Vein endothelial cell (primary cell): ENCODE measurements around the gene STXBP5. TPM values are rescaled to one million over a fixed set of nuclear protein-coding genes. Genes with fewer than 3 reads are reported as not detected.

Source experiments
- small RNA-seq: library from RNA; depleted of rRNA; stranded (forward); fragments of <200 nt; gene quantifications from one replicate; pipeline ENCODE3, GENCODE V24; 2012
- total RNA-seq: library from RNA; depleted of rRNA; stranded (reverse); fragments of >200 nt; gene quantifications from 2 replicates; pipeline ENCODE4 v1.2.3, GENCODE V29; 2012

Gene STXBP5
- total RNA-seq: 27.4 and 36.6 TPM in 2 replicates

DNA sequence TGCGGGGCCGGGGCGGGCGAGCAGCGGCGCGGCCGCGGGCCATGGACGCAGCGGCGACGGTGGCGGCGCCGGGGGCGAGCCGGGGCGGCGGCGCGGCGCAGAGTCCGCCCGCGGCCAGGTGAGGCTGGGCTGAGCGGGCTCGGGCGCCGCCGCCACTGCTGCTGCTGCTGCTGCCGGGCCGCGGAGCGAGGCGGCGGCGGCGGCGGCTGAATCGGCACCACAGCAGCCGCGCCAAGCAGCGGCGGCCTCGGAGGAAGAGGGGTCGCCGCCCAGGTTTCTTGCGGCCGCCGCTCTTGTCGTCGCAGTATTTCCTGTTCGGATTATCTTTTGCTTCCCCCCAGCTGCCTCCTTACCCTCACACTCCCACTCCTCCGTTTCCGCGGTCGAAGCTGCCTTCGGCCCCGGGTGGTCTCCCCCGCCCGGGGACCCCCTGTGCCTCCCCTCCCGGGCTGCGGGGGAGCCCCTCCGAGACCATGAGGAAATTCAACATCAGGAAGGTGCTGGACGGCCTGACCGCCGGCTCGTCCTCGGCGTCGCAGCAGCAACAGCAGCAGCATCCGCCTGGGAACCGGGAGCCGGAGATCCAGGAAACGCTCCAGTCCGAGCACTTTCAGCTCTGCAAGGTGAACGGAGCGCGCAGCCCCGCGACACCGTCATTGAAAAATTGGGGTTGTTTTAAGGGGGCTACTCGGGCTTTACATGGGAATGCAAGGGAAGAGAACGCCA lies at the start of gene STXBP5:
Gene STXBP5 (plus strand): TSS at position 358 of the 726 bp plus-strand sequence. CDS start 116 bp downstream, at position 474.

Small RNA genes lying within 50 kb of the gene (small RNA-seq; reads per million reads assigned to genes)
- not detected for gene AL355365.1
